Neural cell (in vitro differentiated cells): ENCODE data around the gene DNAJC21. TPM values are rescaled to one million over a fixed set of nuclear protein-coding genes. Genes with fewer than 3 reads are reported as not detected.

ENCODE experiments used
- H2AFZ ChIP-seq: fragments of 200-600, 300-800 bp; sonication (generic), shearing (Covaris generic); 2 replicates; pipeline ENCODE4 v1.6.0; 2014; ENCODE audit warnings: low read depth, mild to moderate bottlenecking, antibody characterized with exemption, low read length, moderate library complexity
- H3F3A ChIP-seq: fragments of 200-600 bp; shearing (Covaris generic); 2 replicates; pipeline ENCODE4 v1.6.1; 2016; ENCODE audit warnings: mild to moderate bottlenecking, moderate library complexity, mixed read lengths, antibody characterized with exemption, low read length; ENCODE audit not compliant: insufficient read depth, poor library complexity, severe bottlenecking
- H3K27ac ChIP-seq: fragments of 200-600, 300-800 bp; sonication (generic), shearing (Covaris generic); 2 replicates; pipeline ENCODE4 v1.5.1; 2014; ENCODE audit warnings: mild to moderate bottlenecking, low read length, moderate library complexity
- H3K27me3 ChIP-seq: fragments of 300-800, 200-600 bp; sonication (generic), shearing (Covaris generic); 2 replicates; pipeline ENCODE4 v1.6.0; 2014; ENCODE audit warnings: mild to moderate bottlenecking, low read depth, low read length, moderate library complexity; ENCODE audit not compliant: insufficient read depth
- H3K36me3 ChIP-seq: fragments of 300-800, 200-600 bp; sonication (generic), shearing (Covaris generic); 2 replicates; pipeline ENCODE4 v1.5.1; 2014; ENCODE audit warnings: mild to moderate bottlenecking, antibody characterized with exemption, low read length, moderate library complexity; ENCODE audit not compliant: insufficient read depth
- H3K4me2 ChIP-seq: fragments of 300-800, 200-600 bp; sonication (generic), shearing (Covaris generic); 2 replicates; pipeline ENCODE4 v1.6.0; 2014; ENCODE audit warnings: mild to moderate bottlenecking, low read length
- H3K4me3 ChIP-seq: fragments of 300-800, 200-600 bp; sonication (generic), shearing (Covaris generic); 2 replicates; pipeline ENCODE4 v1.5.1; 2014; ENCODE audit warnings: mild to moderate bottlenecking, low read length, moderate library complexity
- H3K79me2 ChIP-seq: fragments of 200-600 bp; shearing (Covaris generic); replicated peaks from 2 replicates; pipeline ENCODE4 v1.6.0; 2014; ENCODE audit warnings: mild to moderate bottlenecking, low read length, moderate library complexity; ENCODE audit not compliant: insufficient read depth
- H3K9ac ChIP-seq: fragments of 300-800, 200-600 bp; sonication (generic), shearing (Covaris generic); 2 replicates; pipeline ENCODE4 v1.6.1; 2016; ENCODE audit warnings: mild to moderate bottlenecking, low read length, mixed read lengths
- H3K9me2 ChIP-seq: fragments of 200-600 bp; shearing (Covaris generic); 2 replicates; pipeline ENCODE4 v1.6.1; 2016; ENCODE audit warnings: mild to moderate bottlenecking, low read length, mixed read lengths; ENCODE audit not compliant: insufficient read depth
- H3K9me3 ChIP-seq: fragments of 200-600, 300-800 bp; sonication (generic), shearing (Covaris generic); 2 replicates; pipeline ENCODE4 v1.6.1; 2016; ENCODE audit warnings: mild to moderate bottlenecking, mixed run types, low read length, moderate library complexity, mixed read lengths
- H4K20me1 ChIP-seq: fragments of 200-600 bp; shearing (Covaris generic); 2 replicates; pipeline ENCODE4 v1.6.1; 2016; ENCODE audit warnings: mild to moderate bottlenecking, mixed run types; ENCODE audit not compliant: insufficient read depth
- EP300 ChIP-seq: fragments of 450-650 bp; conservative IDR thresholded peaks from 2 replicates; pipeline ENCODE4 v1.6.1; 2014; ENCODE audit warnings: antibody characterized with exemption, mild to moderate bottlenecking, moderate library complexity; ENCODE audit not compliant: poor library complexity, severe bottlenecking
- EZH2 ChIP-seq: fragments of 200-600, 300-800 bp; shearing (Covaris generic), sonication (generic); IDR thresholded peaks from 2 replicates; pipeline ENCODE4 v1.6.1; 2014; ENCODE audit warnings: antibody characterized with exemption, low read length, borderline replicate concordance, mild to moderate bottlenecking; ENCODE audit not compliant: insufficient read depth, poor library complexity, severe bottlenecking
- MXI1 ChIP-seq: fragments of 450-650 bp; conservative IDR thresholded peaks from 2 replicates; pipeline ENCODE4 v1.6.1; 2014; ENCODE audit warnings: antibody characterized with exemption, mild to moderate bottlenecking; ENCODE audit not compliant: poor library complexity, severe bottlenecking
- POLR2AphosphoS5 ChIP-seq: IDR thresholded peaks from 2 replicates; pipeline ENCODE4 v1.6.1; 2012
- RAD21 ChIP-seq: fragments of 450-650 bp; conservative IDR thresholded peaks from 2 replicates; pipeline ENCODE4 v1.6.1; 2014; ENCODE audit warnings: antibody characterized with exemption, mild to moderate bottlenecking, moderate library complexity
- SMC3 ChIP-seq: fragments of 450-650 bp; conservative IDR thresholded peaks from 2 replicates; pipeline ENCODE4 v1.6.1; 2014; ENCODE audit warnings: antibody characterized with exemption, mild to moderate bottlenecking, moderate library complexity; ENCODE audit not compliant: poor library complexity
- TAF1 ChIP-seq: IDR thresholded peaks from 2 replicates; pipeline ENCODE4 v1.6.1; 2012; ENCODE audit warnings: low read depth
- polyA plus RNA-seq: library from polyadenylated mRNA; depleted of rRNA; stranded (reverse); fragments of >200 nt; gene quantifications from 2 replicates; pipeline ENCODE4 v1.2.3, GENCODE V29; 2014
- TF ChIP-seq, protein P1 (sequence below): fragments of 450-650 bp; IDR thresholded peaks from 2 replicates; pipeline ENCODE4 v1.5.1; 2014; ENCODE audit warnings: antibody characterized with exemption, mild to moderate bottlenecking, moderate library complexity; ENCODE audit not compliant: poor library complexity, severe bottlenecking
- TF ChIP-seq, protein P2 (sequence below): IDR thresholded peaks from 2 replicates; pipeline ENCODE4 v1.6.1; 2012; ENCODE audit warnings: borderline replicate concordance

Gene DNAJC21
- polyA plus RNA-seq, 1 donor from 2014 or later, result 14.9 TPM

DNA sequence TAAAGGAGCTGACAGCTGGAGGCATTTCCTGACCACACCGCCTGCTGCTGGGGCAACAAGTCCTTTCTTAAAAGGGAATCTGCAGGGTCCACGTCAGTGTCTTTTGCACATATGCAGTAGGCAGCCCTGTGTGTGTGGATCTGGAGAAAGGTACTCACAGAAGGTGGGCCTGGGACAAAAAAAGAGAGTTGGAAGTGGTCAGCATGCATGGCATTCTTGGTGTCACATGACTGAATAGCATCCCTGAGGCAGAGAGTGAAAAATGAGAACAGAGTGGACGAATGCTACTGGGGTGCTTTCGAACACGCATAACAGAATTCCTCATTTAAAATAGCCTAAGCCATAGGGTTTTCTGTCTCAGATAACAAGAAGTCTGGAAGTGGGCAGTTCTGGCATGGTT lies 47.0 kb downstream of the DNAJC21 start:
- TF ChIP-seq POLR2AphosphoS5 (no peak), TAF1 (no peak), SMC3 (no peak), RAD21 (no peak), EZH2 (no peak), EP300 (no peak), MXI1 (no peak)
- TF ChIP-seq, protein P1, sequence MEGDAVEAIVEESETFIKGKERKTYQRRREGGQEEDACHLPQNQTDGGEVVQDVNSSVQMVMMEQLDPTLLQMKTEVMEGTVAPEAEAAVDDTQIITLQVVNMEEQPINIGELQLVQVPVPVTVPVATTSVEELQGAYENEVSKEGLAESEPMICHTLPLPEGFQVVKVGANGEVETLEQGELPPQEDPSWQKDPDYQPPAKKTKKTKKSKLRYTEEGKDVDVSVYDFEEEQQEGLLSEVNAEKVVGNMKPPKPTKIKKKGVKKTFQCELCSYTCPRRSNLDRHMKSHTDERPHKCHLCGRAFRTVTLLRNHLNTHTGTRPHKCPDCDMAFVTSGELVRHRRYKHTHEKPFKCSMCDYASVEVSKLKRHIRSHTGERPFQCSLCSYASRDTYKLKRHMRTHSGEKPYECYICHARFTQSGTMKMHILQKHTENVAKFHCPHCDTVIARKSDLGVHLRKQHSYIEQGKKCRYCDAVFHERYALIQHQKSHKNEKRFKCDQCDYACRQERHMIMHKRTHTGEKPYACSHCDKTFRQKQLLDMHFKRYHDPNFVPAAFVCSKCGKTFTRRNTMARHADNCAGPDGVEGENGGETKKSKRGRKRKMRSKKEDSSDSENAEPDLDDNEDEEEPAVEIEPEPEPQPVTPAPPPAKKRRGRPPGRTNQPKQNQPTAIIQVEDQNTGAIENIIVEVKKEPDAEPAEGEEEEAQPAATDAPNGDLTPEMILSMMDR, result no peak
- TF ChIP-seq, protein P2, sequence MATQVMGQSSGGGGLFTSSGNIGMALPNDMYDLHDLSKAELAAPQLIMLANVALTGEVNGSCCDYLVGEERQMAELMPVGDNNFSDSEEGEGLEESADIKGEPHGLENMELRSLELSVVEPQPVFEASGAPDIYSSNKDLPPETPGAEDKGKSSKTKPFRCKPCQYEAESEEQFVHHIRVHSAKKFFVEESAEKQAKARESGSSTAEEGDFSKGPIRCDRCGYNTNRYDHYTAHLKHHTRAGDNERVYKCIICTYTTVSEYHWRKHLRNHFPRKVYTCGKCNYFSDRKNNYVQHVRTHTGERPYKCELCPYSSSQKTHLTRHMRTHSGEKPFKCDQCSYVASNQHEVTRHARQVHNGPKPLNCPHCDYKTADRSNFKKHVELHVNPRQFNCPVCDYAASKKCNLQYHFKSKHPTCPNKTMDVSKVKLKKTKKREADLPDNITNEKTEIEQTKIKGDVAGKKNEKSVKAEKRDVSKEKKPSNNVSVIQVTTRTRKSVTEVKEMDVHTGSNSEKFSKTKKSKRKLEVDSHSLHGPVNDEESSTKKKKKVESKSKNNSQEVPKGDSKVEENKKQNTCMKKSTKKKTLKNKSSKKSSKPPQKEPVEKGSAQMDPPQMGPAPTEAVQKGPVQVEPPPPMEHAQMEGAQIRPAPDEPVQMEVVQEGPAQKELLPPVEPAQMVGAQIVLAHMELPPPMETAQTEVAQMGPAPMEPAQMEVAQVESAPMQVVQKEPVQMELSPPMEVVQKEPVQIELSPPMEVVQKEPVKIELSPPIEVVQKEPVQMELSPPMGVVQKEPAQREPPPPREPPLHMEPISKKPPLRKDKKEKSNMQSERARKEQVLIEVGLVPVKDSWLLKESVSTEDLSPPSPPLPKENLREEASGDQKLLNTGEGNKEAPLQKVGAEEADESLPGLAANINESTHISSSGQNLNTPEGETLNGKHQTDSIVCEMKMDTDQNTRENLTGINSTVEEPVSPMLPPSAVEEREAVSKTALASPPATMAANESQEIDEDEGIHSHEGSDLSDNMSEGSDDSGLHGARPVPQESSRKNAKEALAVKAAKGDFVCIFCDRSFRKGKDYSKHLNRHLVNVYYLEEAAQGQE, result no peak
- H3K4me2 ChIP-seq, result no peak overlapping the region

DNA sequence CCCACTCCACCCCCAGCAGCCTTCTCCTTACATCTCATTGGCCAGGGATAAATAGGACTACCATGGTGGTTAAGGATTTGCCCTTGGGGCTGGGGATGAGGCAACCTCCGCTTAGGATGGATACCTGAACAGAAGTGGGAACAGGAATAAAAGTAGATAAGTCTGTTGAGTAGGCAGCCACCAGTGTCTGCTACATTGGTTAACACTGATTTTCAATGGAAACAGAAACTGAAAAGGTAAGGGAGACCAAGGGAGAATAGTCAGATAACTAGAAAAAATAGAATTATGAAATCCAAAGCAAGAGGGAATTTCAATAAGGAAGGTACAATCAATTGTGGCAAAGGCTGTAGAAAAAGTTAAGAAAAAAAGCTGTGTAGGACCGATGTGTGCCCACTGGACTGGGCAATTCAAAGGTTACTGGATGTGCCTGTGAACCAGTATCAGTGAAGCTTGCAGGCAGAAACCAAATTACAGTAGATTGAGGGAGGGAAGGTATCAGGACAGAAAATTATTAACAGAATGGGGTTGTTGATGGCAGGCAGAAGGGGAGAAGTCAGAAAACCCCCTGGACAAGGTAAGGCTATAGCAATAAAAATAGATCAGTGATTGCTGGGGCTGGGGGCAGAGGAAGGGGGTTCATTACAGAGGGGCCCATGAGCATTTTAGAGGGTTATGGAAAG lies 48.7 kb downstream of the DNAJC21 start:
- H3K4me2 ChIP-seq, result no peak overlapping the region
- no peak overlapping the region for H2AFZ ChIP-seq
- H3K79me2 ChIP-seq, result no peaks in the 10 kb centered on the region
- H3K36me3 ChIP-seq, result no peaks in the 10 kb centered on the region
- H3F3A ChIP-seq, result no peaks in the 10 kb centered on the region
- H3K9ac ChIP-seq, result no peak overlapping the region
- no peaks in the 10 kb centered on the region for H3K27me3 ChIP-seq
- H3K27ac ChIP-seq, result no peak overlapping the region
- TF ChIP-seq, protein P2, result no peak
- TF ChIP-seq POLR2AphosphoS5 (no peak), RAD21 (no peak), EP300 (no peak), TAF1 (no peak), EZH2 (no peak), MXI1 (no peak), SMC3 (no peak)
- TF ChIP-seq, protein P1, result no peak
- H4K20me1 ChIP-seq, result no peaks in the 10 kb centered on the region
- H3K9me2 ChIP-seq, result no peaks in the 10 kb centered on the region
- no peak overlapping the region for H3K4me3 ChIP-seq
- H3K9me3 ChIP-seq, result no peaks in the 10 kb centered on the region

More for the DNA sequence above, 47.0 kb downstream of the DNAJC21 start:
- Histone ChIP-seq H3K9me3 (no peaks in the 10 kb centered on the region), H3K27ac (no peak overlapping the region), H3F3A (no peaks in the 10 kb centered on the region), H3K9me2 (no peaks in the 10 kb centered on the region), H2AFZ (no peak overlapping the region), H3K9ac (no peak overlapping the region), H3K4me3 (no peak overlapping the region), H3K79me2 (no peaks in the 10 kb centered on the region), H3K27me3 (no peaks in the 10 kb centered on the region), H4K20me1 (no peaks in the 10 kb centered on the region), H3K36me3 (no peaks in the 10 kb centered on the region)
